OCI-LY3 (cell line): Measurements from ENCODE around the gene MFSD12.

Experiments
- EZH2phosphoT487 ChIP-seq: fragments of 200-600 bp; shearing (Covaris generic); IDR thresholded peaks from 2 replicates; pipeline ENCODE4 v1.6.1; 2018; ENCODE audit warnings: antibody characterized with exemption, mixed run types, low read depth
- TF ChIP-seq, protein P1 (sequence below): fragments of 200-600, 300-600 bp; sonication (generic); IDR thresholded peaks from 2 replicates; pipeline ENCODE4 v1.5.1; 2014; ENCODE audit warnings: antibody characterized with exemption, low read length, low read depth

DNA sequence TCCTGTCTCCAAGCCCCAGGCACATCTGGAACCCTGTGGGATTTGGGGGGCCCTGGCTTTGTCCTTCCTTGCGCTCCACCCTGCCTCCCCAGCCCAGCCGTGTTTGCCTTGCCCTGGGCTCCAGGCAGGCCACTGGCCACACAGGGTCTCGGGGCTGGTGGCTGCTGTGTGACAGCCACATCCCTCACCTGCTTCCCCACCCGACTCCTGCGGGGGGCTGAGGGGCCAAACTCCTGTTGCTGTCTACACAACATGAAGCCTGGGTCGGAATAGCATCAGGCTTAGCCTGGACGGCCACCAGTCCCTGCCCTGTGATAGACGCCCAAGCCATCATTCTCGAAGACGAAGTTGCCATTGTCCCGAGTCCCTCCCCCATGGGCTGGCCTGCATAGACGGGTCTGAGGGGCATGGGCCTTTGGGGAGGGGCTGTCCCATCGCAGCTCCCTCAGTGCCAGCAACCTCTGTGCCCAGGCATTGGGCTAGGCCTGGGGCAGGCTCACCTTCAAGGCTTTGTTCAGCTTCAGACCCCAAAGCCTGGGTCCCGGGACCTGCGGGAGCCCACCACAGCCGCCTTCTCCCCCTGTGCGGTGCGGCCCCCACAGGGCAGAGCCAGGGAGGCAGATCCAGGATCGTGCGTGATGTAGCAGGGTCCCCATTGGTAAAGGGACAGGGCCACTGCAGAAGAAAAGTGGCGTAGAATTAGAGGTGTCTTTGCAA, 33.9 kb downstream of the MFSD12 start:
- TF ChIP-seq, protein P1, sequence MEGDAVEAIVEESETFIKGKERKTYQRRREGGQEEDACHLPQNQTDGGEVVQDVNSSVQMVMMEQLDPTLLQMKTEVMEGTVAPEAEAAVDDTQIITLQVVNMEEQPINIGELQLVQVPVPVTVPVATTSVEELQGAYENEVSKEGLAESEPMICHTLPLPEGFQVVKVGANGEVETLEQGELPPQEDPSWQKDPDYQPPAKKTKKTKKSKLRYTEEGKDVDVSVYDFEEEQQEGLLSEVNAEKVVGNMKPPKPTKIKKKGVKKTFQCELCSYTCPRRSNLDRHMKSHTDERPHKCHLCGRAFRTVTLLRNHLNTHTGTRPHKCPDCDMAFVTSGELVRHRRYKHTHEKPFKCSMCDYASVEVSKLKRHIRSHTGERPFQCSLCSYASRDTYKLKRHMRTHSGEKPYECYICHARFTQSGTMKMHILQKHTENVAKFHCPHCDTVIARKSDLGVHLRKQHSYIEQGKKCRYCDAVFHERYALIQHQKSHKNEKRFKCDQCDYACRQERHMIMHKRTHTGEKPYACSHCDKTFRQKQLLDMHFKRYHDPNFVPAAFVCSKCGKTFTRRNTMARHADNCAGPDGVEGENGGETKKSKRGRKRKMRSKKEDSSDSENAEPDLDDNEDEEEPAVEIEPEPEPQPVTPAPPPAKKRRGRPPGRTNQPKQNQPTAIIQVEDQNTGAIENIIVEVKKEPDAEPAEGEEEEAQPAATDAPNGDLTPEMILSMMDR, result no peak
- TF ChIP-seq EZH2phosphoT487, result no peak
